MM.1S (cell line): Measurements from ENCODE around the gene DIPK1B.

ENCODE experiments used
- DNase-seq: peaks from one replicate; pipeline ENCODE4 v3.0.0-alpha.2; 2015
- H2AFZ ChIP-seq: fragments of 300-600 bp; sonication (generic); 2 replicates; pipeline ENCODE4 v1.6.0; 2016; ENCODE audit warnings: antibody characterized with exemption, low read length
- H3F3A ChIP-seq: fragments of 300-600 bp; sonication (generic); 2 replicates; pipeline ENCODE4 v1.6.1; 2016; ENCODE audit warnings: mild to moderate bottlenecking, antibody characterized with exemption, low read length, moderate library complexity, mixed read lengths; ENCODE audit not compliant: insufficient read depth
- H3K27ac ChIP-seq: fragments of 300-600 bp; sonication (generic); 2 replicates; pipeline ENCODE4 v1.5.1; 2016; ENCODE audit warnings: mild to moderate bottlenecking, low read length
- H3K27me3 ChIP-seq: fragments of 300-600 bp; sonication (generic); replicated peaks from 2 replicates; pipeline ENCODE4 v1.6.0; 2016; ENCODE audit warnings: low read length; ENCODE audit not compliant: insufficient read depth
- H3K36me3 ChIP-seq: fragments of 300-600 bp; sonication (generic); replicated peaks from 2 replicates; pipeline ENCODE4 v1.6.1; 2016; ENCODE audit warnings: mild to moderate bottlenecking, low read length, mixed read lengths; ENCODE audit not compliant: insufficient read depth
- H3K4me1 ChIP-seq: fragments of 300-600 bp; sonication (generic); 2 replicates; pipeline ENCODE4 v1.6.1; 2016; ENCODE audit warnings: low read length, mixed read lengths
- H3K4me2 ChIP-seq: fragments of 300-600 bp; sonication (generic); 2 replicates; pipeline ENCODE4 v1.6.0; 2016; ENCODE audit warnings: low read depth, low read length
- H3K4me3 ChIP-seq: fragments of 300-600 bp; sonication (generic); 2 replicates; pipeline ENCODE4 v1.5.1; 2016; ENCODE audit warnings: low read length, mixed read lengths
- H3K79me2 ChIP-seq: fragments of 300-600 bp; sonication (generic); 2 replicates; pipeline ENCODE4 v1.6.1; 2016; ENCODE audit warnings: mixed run types, low read length, mixed read lengths
- H3K9ac ChIP-seq: fragments of 300-600 bp; sonication (generic); 2 replicates; pipeline ENCODE4 v1.6.1; 2016; ENCODE audit warnings: low read length, mixed read lengths
- H3K9me2 ChIP-seq: fragments of 300-600 bp; sonication (generic); replicated peaks from 2 replicates; pipeline ENCODE4 v1.6.1; 2016; ENCODE audit warnings: mild to moderate bottlenecking, low read length, mixed read lengths; ENCODE audit not compliant: insufficient read depth
- H3K9me3 ChIP-seq: fragments of 300-600 bp; sonication (generic); replicated peaks from 2 replicates; pipeline ENCODE4 v1.6.1; 2016; ENCODE audit warnings: mild to moderate bottlenecking, low read length, mixed read lengths; ENCODE audit not compliant: insufficient read depth
- H4K20me1 ChIP-seq: fragments of 300-600 bp; sonication (generic); 2 replicates; pipeline ENCODE4 v1.6.1; 2016; ENCODE audit warnings: mild to moderate bottlenecking, low read length, moderate library complexity, mixed read lengths; ENCODE audit not compliant: insufficient read depth
- EZH2 ChIP-seq: fragments of 300-600 bp; sonication (generic); optimal IDR thresholded peaks from 2 replicates; pipeline ENCODE3; 2017; ENCODE audit warnings: low read depth, mild to moderate bottlenecking, antibody characterized with exemption, low read length, mixed read lengths
- EZH2phosphoT487 ChIP-seq: fragments of 300-600 bp; sonication (generic); IDR thresholded peaks from 2 replicates; pipeline ENCODE4 v1.6.1; 2018; ENCODE audit warnings: antibody characterized with exemption, low read length
- TF ChIP-seq, protein P1 (sequence below): fragments of 300-600 bp; sonication (generic); IDR thresholded peaks from 2 replicates; pipeline ENCODE4 v1.5.1; 2016; ENCODE audit warnings: antibody characterized with exemption, low read length, mixed read lengths

DIPK1B gene

DNA sequence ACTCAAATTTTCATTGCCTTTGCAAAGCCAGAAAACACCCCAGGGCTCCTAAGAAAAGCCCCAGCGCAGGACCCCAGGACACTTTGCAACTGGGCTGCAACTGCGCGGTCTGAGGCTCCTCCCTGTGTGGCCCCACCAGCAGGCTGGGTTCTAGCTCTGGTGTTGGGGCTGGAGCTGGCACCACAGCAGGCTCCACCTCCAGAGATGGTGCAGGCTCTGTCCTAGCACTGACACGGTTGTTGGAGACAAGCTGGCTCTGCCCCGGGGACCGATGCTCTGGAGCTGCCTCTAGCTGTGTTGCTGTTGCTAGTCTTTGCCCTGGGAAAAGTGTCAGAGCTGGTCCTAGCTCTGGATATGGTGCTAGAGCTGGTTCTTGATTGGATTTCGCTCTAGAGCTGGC lies 16.8 kb downstream of the DIPK1B start:
- no peak for DNase-seq
- H4K20me1 ChIP-seq: peaks cover 23% of the 10 kb centered on the region
- no peak overlapping the region for H2AFZ ChIP-seq
- peak overlapping the region; percentile 80; the same call in 1 of the 2 replicates for H3K4me3 ChIP-seq
- H3K27ac ChIP-seq: no peak overlapping the region
- TF ChIP-seq, protein P1, sequence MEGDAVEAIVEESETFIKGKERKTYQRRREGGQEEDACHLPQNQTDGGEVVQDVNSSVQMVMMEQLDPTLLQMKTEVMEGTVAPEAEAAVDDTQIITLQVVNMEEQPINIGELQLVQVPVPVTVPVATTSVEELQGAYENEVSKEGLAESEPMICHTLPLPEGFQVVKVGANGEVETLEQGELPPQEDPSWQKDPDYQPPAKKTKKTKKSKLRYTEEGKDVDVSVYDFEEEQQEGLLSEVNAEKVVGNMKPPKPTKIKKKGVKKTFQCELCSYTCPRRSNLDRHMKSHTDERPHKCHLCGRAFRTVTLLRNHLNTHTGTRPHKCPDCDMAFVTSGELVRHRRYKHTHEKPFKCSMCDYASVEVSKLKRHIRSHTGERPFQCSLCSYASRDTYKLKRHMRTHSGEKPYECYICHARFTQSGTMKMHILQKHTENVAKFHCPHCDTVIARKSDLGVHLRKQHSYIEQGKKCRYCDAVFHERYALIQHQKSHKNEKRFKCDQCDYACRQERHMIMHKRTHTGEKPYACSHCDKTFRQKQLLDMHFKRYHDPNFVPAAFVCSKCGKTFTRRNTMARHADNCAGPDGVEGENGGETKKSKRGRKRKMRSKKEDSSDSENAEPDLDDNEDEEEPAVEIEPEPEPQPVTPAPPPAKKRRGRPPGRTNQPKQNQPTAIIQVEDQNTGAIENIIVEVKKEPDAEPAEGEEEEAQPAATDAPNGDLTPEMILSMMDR: no peak
- no peak for TF ChIP-seq EZH2phosphoT487
- TF ChIP-seq EZH2: no peak
- H3K9me3 ChIP-seq: no peaks in the 10 kb centered on the region
- H3K27me3 ChIP-seq: peaks cover 14% of the 10 kb centered on the region
- H3K9ac ChIP-seq: no peak overlapping the region
- peaks cover 12% of the 10 kb centered on the region for H3K36me3 ChIP-seq
- no peaks in the 10 kb centered on the region for H3K9me2 ChIP-seq
- peaks cover 17% of the 10 kb centered on the region for H3K4me1 ChIP-seq
- H3F3A ChIP-seq: peaks cover 26% of the 10 kb centered on the region
- peaks cover 28% of the 10 kb centered on the region for H3K79me2 ChIP-seq
- peak overlapping the region; percentile 99; the same call in 1 of the 2 replicates for H3K4me2 ChIP-seq

DNA sequence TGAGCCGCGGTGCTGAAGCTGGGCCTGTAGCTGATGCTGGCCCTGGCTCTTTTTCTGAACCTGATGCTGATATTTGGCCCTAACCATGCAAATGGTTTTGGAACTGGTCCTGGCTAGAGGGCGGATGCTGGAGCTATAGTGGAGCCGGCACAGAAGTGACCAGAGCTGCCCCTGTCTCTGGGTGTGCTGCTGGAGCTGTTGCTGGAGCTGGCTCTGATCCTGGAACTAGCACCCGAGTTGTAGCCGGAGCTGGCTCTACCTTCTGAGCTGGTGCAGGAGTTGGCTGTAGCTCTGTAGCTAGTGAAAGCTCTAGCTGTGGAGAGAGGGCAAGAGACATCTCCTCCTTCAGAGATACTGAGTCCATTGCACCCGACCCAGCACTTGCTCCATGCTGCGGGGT lies 17.6 kb downstream of the DIPK1B start:
- no peak overlapping the region for H3K9ac ChIP-seq
- no peaks in the 10 kb centered on the region for H3K9me3 ChIP-seq
- H3F3A ChIP-seq: peaks cover 20% of the 10 kb centered on the region
- H2AFZ ChIP-seq: no peak overlapping the region
- peaks cover 28% of the 10 kb centered on the region for H3K79me2 ChIP-seq
- H3K36me3 ChIP-seq: peaks cover 12% of the 10 kb centered on the region
- no peak for TF ChIP-seq EZH2
- TF ChIP-seq EZH2phosphoT487: no peak
- no peak overlapping the region for H3K4me3 ChIP-seq
- DNase-seq: no peak
- H3K27me3 ChIP-seq: peaks cover 16% of the 10 kb centered on the region
- H3K4me1 ChIP-seq: peaks cover 17% of the 10 kb centered on the region
- H4K20me1 ChIP-seq: peaks cover 16% of the 10 kb centered on the region
- H3K9me2 ChIP-seq: no peaks in the 10 kb centered on the region
- H3K27ac ChIP-seq: no peak overlapping the region
- H3K4me2 ChIP-seq: no peak overlapping the region

DNA sequence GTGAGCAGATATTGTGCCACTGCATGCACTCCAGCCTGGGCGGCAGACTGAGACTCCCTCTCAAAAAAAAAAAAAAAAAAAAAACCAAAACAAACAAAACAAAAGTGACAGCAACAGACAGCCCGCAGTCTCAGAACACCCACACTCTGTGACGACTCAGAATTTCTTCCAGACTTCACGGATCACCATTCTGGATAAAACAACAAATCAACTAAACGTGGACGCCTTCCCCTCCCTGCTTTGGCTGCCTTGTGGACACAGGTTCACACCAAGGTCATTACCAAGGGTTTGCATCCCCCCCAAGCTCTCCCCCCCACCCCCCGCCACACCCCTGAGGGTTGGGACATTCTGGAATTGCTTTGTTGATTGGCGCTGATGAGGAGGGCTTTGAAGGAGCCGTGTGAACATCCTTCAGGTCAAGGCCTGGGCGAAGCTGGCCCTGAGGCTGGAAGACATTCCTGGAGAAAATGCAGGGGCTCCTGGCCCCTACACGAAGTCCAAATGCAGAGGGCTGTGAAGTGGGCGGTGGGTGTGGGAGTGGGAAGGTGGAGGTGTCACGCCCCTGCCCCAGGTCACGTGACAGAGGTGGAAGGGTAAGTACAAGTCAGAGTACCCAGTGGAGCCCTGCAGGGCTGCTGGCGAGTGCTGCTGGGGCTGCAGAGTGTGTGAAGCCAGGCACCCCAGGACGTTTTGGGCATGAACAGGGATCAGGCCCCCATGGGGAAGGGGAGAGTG lies 20.2 kb downstream of the DIPK1B start:
- Histone ChIP-seq H3F3A (peaks cover 3% of the 10 kb centered on the region; the same call in 1 of the 2 replicates), H3K79me2 (peaks cover 4% of the 10 kb centered on the region), H3K4me1 (peaks cover 5% of the 10 kb centered on the region; the same call in 1 of the 2 replicates), H3K9me3 (no peaks in the 10 kb centered on the region), H4K20me1 (no peaks in the 10 kb centered on the region), H3K4me3 (no peak overlapping the region), H2AFZ (no peak overlapping the region), H3K27ac (no peak overlapping the region), H3K9ac (no peak overlapping the region), H3K4me2 (no peak overlapping the region), H3K9me2 (no peaks in the 10 kb centered on the region), H3K27me3 (peaks cover 32% of the 10 kb centered on the region), H3K36me3 (no peaks in the 10 kb centered on the region)
- TF ChIP-seq, protein P1: no peak
- TF ChIP-seq EZH2 (no peak), EZH2phosphoT487 (no peak)
- DNase-seq: no peak

DNA sequence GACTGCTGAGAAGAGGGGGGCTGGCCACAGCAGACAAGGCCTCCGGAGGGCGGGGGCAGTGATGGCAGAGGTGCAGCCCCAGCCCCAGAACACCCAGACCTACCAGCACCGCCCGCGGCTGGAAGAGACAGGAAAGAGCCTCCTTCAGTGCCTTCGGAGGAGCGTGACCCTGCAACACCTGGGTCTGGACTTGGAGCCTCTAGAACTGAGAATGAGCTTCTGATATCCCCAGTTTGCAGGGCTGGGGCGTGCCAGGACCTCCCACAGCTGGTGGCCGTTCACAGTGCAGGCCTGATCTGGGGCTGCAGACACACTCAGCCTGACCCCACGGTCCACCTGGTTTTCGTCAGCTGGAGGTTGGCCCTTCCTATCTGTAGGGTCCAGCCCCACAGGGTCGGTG lies 21.2 kb downstream of the DIPK1B start:
- no peak overlapping the region for H3K9ac ChIP-seq
- TF ChIP-seq EZH2 (no peak), EZH2phosphoT487 (no peak)
- TF ChIP-seq, protein P1: no peak
- no peaks in the 10 kb centered on the region for H4K20me1 ChIP-seq
- peaks cover 40% of the 10 kb centered on the region for H3K27me3 ChIP-seq
- H3K36me3 ChIP-seq: no peaks in the 10 kb centered on the region
- no peak overlapping the region for H3K4me3 ChIP-seq
- H3K4me2 ChIP-seq: no peak overlapping the region
- DNase-seq: no peak
- H3K27ac ChIP-seq: no peak overlapping the region
- H3K9me2 ChIP-seq: no peaks in the 10 kb centered on the region
- no peak overlapping the region for H2AFZ ChIP-seq
- no peaks in the 10 kb centered on the region for H3K9me3 ChIP-seq
- H3K79me2 ChIP-seq: no peaks in the 10 kb centered on the region
- H3K4me1 ChIP-seq: peaks cover 5% of the 10 kb centered on the region; the same call in 1 of the 2 replicates
- peaks cover 3% of the 10 kb centered on the region; the same call in 1 of the 2 replicates for H3F3A ChIP-seq
